HCT116 (cell line): ENCODE data around the gene KAT5.

ENCODE experiments used
- CEBPB ChIP-seq: IDR thresholded peaks from 2 replicates; pipeline ENCODE4 v1.6.1; 2012; ENCODE audit warnings: low read depth
- EGR1 ChIP-seq: IDR thresholded peaks from 2 replicates; pipeline ENCODE4 v1.6.1; 2012; ENCODE audit warnings: low read depth
- EZH2 ChIP-seq: fragments of 200-600 bp; sonication (generic); IDR thresholded peaks from 2 replicates; pipeline ENCODE4 v1.6.1; 2017; ENCODE audit warnings: antibody characterized with exemption, mixed run types
- EZH2phosphoT487 ChIP-seq: fragments of 200-600 bp; IDR thresholded peaks from 2 replicates; pipeline ENCODE4 v1.6.1; 2018; ENCODE audit warnings: antibody characterized with exemption, borderline replicate concordance
- JUND ChIP-seq: IDR thresholded peaks from 2 replicates; pipeline ENCODE4 v1.6.1; 2012
- MAX ChIP-seq: IDR thresholded peaks from 2 replicates; pipeline ENCODE4 v1.6.1; 2012
- POLR2A ChIP-seq: IDR thresholded peaks from 2 replicates; pipeline ENCODE4 v1.7.0; 2011; ENCODE audit warnings: borderline replicate concordance; ENCODE audit not compliant: insufficient read depth, insufficient read length; ENCODE audit errors: extremely low read depth
- RAD21 ChIP-seq: IDR thresholded peaks from 2 replicates; pipeline ENCODE4 v1.6.1; 2012; ENCODE audit warnings: low read depth, mild to moderate bottlenecking
- SIN3A ChIP-seq: IDR thresholded peaks from 2 replicates; pipeline ENCODE4 v1.6.1; 2012; ENCODE audit warnings: low read depth
- ZNF274 ChIP-seq: fragments of 200-500 bp; sonication (Bioruptor generic); IDR thresholded peaks from 2 replicates; pipeline ENCODE4 v1.6.1; 2014; ENCODE audit warnings: mild to moderate bottlenecking, low read depth, low read length, inconsistent platforms
- TF ChIP-seq, protein P1 (sequence below), 3 experiments: fragments of 200-600 bp in 1 of 3; sonication (generic) in 1 of 3; IDR thresholded peaks in 2 of 3; conservative IDR thresholded peaks in 1 of 3; 2 replicates each; pipeline ENCODE4 v1.5.1; 2012 to 2017; ENCODE audit warnings: low read depth in 2 of 3, low read length in 2 of 3, antibody characterized with exemption in 1 of 3, borderline replicate concordance in 1 of 3, control low read depth in 1 of 3, mild to moderate bottlenecking in 1 of 3, mixed read lengths in 1 of 3, mixed run types in 1 of 3, moderate library complexity in 1 of 3; ENCODE audit not compliant: insufficient read depth in 1 of 3
- TF ChIP-seq, protein P2 (sequence below): IDR thresholded peaks from 2 replicates; pipeline ENCODE4 v1.6.1; 2012; ENCODE audit warnings: low read depth

- TF ChIP-seq, protein P1, sequence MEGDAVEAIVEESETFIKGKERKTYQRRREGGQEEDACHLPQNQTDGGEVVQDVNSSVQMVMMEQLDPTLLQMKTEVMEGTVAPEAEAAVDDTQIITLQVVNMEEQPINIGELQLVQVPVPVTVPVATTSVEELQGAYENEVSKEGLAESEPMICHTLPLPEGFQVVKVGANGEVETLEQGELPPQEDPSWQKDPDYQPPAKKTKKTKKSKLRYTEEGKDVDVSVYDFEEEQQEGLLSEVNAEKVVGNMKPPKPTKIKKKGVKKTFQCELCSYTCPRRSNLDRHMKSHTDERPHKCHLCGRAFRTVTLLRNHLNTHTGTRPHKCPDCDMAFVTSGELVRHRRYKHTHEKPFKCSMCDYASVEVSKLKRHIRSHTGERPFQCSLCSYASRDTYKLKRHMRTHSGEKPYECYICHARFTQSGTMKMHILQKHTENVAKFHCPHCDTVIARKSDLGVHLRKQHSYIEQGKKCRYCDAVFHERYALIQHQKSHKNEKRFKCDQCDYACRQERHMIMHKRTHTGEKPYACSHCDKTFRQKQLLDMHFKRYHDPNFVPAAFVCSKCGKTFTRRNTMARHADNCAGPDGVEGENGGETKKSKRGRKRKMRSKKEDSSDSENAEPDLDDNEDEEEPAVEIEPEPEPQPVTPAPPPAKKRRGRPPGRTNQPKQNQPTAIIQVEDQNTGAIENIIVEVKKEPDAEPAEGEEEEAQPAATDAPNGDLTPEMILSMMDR (IDR thresholded peaks at IDR 0.05 in 2 of 3, conservative IDR thresholded peaks at IDR 0.05 in 1 of 3; ENCODE audit: borderline replicate concordance in 1 of 3, insufficient read depth in 1 of 3, low read depth in 2 of 3, low read length in 2 of 3), result no peak
- TF ChIP-seq ZNF274 (no peak), EZH2 (no peak), POLR2A (no peak), MAX (no peak), JUND (no peak), RAD21 (no peak), EGR1 (no peak), SIN3A (no peak), CEBPB (no peak), EZH2phosphoT487 (no peak)
- TF ChIP-seq, protein P2, sequence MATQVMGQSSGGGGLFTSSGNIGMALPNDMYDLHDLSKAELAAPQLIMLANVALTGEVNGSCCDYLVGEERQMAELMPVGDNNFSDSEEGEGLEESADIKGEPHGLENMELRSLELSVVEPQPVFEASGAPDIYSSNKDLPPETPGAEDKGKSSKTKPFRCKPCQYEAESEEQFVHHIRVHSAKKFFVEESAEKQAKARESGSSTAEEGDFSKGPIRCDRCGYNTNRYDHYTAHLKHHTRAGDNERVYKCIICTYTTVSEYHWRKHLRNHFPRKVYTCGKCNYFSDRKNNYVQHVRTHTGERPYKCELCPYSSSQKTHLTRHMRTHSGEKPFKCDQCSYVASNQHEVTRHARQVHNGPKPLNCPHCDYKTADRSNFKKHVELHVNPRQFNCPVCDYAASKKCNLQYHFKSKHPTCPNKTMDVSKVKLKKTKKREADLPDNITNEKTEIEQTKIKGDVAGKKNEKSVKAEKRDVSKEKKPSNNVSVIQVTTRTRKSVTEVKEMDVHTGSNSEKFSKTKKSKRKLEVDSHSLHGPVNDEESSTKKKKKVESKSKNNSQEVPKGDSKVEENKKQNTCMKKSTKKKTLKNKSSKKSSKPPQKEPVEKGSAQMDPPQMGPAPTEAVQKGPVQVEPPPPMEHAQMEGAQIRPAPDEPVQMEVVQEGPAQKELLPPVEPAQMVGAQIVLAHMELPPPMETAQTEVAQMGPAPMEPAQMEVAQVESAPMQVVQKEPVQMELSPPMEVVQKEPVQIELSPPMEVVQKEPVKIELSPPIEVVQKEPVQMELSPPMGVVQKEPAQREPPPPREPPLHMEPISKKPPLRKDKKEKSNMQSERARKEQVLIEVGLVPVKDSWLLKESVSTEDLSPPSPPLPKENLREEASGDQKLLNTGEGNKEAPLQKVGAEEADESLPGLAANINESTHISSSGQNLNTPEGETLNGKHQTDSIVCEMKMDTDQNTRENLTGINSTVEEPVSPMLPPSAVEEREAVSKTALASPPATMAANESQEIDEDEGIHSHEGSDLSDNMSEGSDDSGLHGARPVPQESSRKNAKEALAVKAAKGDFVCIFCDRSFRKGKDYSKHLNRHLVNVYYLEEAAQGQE, result no peak
Observed at GRCh38 chr11:65712633-65713076, 603 bp downstream of the KAT5 start.
